Activated T-cell treated with anti-CD3 and anti-CD28 coated beads for 1 hour (primary cell): ENCODE data around the gene RIN1.

ENCODE experiments used
- DNase-seq: peaks from one replicate; pipeline ENCODE4 v3.0.0-alpha.2; 2020; ENCODE audit warnings: low read depth

RIN1 gene

DNA sequence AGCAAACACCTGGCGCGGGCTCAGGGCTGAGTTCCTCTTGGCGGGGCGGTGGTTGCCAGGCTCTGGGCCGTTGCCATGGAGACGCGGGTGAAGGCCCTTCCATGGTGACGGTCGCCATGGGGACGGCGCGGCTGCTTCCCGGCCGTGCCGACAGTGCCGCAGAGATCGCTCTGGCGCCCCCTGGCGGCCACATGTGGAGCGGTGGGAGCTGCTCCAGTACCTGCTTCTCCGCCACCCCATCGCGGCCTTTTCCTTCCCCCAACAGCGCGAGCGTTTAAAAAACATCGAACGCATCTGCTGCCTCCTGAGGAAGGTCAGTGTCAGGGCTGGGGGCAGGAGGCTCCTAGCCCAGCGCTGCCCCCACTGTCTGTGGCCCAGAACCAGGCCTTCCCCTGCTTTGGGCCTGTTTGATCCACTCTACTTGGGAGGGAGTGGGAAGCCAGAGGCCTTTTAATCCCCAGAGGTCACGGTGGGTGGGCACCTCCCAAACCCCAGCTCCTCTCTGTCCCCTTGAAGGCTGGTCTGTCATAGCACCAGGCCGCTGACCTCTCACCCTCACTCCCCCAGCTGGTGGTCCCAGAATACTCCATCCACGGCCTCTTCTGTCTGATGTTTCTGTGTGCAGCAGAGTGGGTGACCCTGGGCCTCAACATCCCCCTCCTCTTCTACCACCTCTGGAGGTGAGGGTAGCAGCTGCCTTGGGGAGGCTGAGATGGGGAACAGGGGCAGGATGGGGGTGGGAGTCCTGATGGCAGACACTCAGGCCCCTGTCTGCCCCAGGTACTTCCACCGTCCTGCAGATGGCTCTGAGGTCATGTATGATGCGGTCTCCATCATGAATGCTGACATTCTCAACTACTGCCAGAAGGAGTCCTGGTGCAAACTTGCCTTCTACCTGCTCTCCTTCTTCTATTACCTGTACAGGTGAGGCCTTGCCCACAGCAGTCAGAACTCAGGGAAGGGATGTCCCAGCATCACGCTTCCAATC, 53.5 kb downstream of the RIN1 start:
- DNase-seq = peak; percentile 100
